GM19372 (cell line): Measurements from ENCODE around the gene TMEM63B.
"Not testable (repeated sequence)": the region's sequence is repeated elsewhere in the genome, so short reads cannot be mapped to it uniquely, and the experiment has no call there.

ENCODE experiments used
- ATAC-seq: cut with Tn5 transposase; IDR thresholded peaks from one replicate; pipeline ENCODE4 v1.9.1; 2021; ENCODE audit warnings: mild to moderate bottlenecking, low read depth, moderate library complexity; ENCODE audit not compliant: unreplicated experiment

TMEM63B gene

GRCh38 chr6:44093750-44094402 is 33.5 kb upstream of the TMEM63B start:
- ATAC-seq = no peak

DNA sequence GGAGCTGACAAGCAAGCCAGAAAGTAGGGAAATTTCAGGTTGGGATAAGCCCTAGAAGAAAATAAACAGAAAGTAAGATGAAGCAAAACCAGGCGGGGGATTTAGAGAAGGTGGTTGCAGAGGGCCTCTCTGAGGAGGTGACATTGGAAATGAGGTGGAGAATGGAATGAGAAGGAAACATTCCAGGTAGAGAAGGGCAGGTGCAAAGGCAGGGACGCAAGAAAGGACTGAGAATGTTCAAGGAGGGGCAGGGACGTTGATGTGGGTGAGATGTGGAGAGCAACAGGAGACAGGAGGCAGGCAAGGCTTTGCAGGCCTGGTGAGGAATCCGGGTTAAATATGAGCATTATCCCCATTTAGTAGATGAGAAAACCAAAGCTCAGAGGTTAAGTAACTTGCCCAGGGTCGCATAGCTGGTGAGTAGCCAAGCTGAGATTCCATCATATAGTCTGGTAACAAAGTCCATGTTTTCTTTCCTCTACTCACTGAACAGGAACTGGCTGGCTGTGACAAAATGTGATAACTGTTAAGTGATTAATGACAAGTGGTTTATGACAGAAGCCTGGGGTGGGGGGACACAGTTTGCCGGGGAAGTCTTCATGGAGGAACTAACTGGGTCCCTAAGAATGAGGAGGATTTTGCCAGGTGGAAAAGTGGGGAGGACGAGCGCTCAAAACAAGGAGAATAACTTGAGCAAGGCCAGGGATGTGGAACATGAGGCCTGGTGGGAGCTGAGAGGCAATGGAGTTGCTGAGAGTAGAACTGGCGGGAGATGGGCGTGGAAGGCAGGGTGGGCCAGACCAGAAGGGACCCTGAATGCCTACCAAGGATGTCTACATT is 32.7 kb upstream of the TMEM63B start:
- ATAC-seq = no peak

DNA sequence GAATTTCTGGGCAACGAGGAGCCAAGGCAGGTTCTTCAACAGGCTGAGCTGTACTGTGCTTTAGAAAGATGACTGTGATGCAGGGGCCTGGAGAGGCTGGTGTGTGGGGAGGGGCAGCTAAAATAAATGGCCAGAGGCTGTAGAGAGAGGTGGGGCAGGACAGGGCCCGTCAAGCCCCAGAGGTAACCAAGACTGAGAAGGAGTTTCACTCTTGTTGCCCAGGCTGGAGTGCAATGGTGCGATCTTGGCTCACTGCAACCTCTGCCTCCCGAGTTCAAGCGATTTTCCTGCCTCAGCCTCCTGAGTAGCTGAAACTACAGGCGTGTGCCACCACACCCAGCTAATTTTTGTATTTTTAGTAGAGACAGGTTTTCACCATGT is 32.1 kb upstream of the TMEM63B start:
- ATAC-seq = not testable (repeated sequence)

DNA sequence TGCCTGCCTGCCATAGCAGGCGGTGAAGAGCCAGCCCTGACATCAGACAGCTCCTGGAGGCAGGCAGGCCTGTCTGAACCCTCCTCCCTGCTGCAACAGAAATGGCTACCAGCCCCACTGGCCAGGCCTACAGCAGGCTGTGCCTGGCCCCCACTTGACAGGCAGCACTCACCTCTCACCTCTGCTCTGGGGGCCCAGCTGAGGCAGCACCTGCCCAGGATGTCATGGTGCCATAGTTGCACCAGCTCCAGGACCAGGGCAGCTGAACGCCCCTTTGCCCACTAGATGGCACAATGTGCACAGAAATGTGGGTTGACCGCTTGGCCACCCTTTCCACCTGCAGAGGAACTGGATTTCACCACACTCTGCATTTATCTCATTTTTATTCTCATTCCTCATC is 30.7 kb upstream of the TMEM63B start:
- no peak for ATAC-seq

- ATAC-seq = no peak
Measured at GRCh38 chr6:44097782-44098317, 29.5 kb upstream of the TMEM63B start.

GRCh38 chr6:44099192-44099591 is 28.2 kb upstream of the TMEM63B start:
- no peak for ATAC-seq

DNA sequence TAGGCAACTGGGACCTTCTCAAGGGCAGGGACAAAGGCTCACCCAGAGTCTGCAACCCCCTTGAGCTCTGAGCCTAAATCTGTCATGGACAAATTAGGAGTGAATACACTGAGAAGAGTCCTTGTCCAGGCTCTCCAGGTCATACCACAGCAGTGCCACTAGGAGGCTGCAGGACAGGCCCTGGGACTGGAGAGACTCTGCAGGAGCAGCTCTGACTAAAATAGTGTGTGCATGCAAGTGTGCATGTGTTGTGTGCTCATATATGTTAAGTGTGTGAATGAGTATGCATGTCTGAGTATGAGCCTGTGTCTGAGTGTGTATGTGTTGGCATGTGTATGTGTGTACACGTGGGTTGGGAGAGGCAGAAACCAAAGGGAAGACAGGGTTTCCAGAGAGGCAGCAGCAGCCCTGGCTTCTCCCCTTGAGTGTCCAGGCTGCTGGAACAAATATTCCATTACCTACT is 27.2 kb upstream of the TMEM63B start:
- ATAC-seq = no peak

DNA sequence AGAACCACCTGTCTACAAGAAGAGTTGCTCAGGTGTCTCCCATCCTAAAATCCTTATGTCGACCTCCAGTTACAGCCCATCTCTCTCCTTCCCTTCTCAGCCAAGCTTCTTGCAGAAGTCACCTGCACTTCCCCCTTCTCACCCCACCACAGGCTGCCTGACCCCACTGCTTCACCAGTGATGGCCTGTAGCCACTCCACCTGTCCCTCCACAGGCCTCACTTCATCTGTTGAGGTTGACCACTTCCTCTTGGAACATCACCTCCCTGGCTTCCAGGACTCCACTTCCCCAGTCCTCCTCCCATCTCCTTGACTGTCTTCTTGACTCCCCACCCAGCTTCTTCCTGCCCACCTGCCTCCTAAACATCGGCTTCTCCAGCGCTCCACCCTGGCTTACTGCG is 25.5 kb upstream of the TMEM63B start:
- ATAC-seq = no peak

DNA sequence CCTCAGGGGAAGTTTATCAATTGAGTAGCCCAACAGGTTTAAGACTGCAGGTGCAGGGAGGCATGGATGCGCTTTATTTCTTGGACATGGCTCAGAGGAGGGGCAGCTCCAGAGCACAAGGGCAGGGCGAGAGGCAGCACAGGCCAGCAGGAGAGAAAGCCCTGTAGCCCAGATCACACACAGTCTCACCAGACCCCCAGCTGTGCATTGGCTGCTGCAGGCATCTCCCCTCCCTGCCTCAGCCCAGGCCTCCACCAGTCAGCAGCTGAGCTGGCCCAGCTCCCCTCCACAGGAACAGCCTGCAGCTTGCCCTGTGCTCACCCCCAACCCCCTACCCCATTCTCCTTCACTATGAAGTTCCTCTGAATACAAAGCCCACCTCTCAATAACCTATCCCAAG is 24.8 kb upstream of the TMEM63B start:
- ATAC-seq = no peak

DNA sequence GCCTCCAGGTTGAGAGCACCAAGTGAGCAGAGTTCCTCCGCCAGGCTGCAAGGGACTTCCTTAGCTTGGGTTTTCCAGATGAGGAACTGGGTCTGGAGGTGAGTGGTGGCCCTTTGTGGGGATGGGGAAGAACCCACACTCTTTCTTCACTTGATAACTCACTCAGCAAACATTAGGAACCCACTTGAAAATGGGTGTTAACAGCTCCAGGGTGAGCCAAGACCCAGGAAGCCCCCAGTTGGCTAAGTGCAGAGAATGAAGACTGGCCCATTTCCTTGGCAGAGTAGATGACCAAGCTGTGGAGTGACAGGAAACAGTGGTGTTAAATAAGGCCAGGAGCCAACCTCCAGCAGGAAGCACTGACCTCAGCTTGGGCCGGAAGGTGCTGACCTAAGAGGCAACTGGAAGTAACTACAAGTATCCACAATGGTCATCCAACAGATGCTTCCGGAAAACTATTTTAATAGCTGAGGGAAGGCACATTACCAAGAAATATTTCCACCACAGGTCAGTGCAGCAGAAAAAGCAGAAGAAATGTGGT is 22.8 kb upstream of the TMEM63B start:
- no peak for ATAC-seq

- ATAC-seq = no peak
Measured at GRCh38 chr6:44105146-44105545, 22.2 kb upstream of the TMEM63B start.

GRCh38 chr6:44105993-44106740 is 21.2 kb upstream of the TMEM63B start:
- ATAC-seq = no peak

DNA sequence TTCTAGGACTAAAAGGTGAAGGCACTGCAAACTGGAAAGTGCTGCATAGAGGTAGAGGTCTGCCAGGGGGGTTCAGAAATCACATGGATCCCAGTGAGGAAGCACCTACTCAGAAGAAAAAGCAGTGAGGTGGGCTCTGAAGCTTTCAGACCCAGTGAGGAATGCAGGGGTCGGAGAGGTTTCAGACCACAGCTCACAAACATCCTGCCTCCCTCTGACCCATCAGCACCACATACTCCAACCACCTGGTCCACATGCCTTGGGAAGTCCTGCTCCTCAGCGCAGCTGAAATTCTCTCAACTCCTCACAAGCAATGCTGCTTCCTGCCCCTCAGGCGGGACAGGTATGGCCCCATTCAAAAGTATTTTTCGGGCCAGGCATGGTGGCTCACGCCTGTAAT is 20.3 kb upstream of the TMEM63B start:
- ATAC-seq = no peak

- ATAC-seq = no peak
Measured at GRCh38 chr6:44108471-44108870, 18.9 kb upstream of the TMEM63B start.

DNA sequence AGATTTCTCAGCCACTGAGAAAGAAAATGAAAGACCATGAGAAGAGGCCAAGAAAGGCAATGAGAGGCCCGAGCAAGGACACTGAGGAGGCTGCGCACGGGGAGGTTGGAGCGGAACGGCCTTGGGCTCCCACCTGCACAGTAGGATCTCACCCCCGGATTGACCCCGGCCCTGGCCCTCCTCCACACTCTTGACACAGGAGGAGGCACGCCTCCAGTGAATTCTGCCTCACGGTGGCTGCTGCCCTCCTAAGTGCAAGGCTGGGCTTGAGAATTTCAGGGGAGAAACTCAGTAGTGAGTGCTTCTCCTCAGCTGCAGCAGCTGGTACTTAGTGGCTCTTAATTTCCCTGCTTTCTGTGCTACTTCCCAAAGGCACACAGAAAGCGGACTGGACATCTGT is 18.1 kb upstream of the TMEM63B start:
- ATAC-seq = no peak

- ATAC-seq = no peak
Measured at GRCh38 chr6:44110005-44110676, 17.2 kb upstream of the TMEM63B start.

DNA sequence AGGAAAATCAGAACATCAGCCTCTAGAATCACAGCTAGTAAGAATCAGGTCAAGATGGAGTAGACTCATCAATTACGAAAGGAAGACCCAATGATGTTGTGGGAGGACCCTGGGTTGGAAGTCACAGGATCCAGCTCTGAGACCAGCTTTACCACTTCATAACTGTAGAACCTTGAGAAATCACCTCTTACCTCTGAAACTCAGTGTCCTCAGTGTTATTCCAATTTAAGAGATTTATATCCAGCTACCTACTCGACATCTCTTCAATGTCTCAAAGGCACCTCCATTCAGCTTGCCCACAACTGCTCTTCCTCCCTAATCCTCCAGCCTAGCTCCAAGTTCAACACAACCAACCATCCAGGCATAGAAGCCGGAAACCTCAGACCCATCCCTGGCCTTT is 16.4 kb upstream of the TMEM63B start:
- no peak for ATAC-seq

DNA sequence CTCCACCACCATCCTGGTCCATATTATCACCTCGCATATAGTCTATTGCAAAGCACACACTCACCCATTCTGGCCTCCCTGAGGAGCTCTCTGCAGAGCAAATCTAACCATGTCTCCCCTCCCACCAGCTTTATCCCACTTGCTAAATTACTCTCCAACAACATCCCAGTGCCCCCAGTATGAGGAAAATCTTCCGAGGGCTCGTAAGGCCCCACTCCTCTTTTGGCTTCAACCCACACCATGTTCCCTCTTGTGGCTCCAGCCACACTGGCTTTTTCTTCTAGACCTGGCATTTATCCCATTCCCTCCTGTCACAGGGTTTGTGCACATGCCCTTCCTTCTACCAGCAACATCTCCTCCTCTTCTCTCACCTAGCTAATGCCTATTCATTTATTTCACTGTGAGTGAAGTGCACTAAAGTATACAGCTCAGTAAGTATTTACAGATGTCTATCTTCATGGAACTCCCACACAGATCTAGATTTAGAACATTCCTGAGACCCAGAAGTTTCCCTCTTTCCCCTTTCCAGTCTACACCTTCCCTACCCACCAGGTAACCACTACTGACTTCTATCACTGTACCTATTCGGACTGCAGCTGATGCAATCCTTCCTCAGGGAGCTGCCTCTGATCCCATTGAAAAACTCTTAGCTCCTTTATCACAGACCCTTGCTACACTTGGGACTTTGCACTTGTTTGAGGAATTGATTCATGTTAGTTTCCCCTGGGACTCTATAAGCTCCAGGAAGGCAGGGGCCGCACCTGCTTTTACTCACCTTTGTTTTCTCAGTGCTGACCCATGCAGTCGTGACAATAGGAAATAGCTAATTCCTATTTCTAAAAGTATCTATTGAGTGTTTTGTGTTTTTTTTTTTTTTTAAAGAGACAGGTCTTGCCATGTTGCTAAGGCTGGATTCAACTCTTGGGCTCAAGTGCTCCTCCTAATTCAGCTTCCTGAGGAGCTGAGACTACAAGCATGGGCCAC is 15.6 kb upstream of the TMEM63B start:
- no peak for ATAC-seq

DNA sequence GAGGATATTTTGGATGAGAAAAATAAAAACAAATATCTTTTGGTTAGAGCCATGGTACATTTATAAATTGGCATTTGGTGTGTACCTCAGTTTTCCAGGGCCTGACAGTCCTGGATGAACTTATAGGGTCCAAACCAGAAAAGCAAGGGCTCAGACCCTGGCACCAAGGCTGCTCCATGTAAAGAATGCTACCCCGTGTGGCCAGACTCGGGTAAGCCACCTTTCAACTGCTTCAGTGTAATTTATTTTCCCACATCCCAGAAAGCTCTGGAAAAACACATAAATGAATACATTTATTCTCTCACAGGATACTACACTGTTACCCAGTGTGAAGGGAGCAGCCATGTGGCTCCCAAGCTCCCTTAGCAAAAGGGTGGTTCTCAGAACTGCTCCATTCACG is 13.9 kb upstream of the TMEM63B start:
- ATAC-seq = no peak
